ENCODE results near the gene TSPAN18. TPM values are rescaled to one million over a fixed set of nuclear protein-coding genes. Genes with fewer than 3 reads are reported as not detected.

Gene TSPAN18
- total and polyA plus RNA-seq, 10 of the 15 experiments (the other 5 are each of a cell fraction or from before 2014, with no cell fraction given) = 0.02 to 0.77 (median 0.13) TPM; not detected in 1

GRCh38 chr11:44693654-44694119 lies 33.1 kb upstream of the TSPAN18 start:
- ChIA-PET CTCF (no interaction called here), RAD21 (ENCODE audit: unreplicated experiment) (no interaction called here), POLR2A (no interaction called here), SMC1A (ENCODE audit: uncharacterized antibody, unreplicated experiment) (no interaction called here)
- H3K4me2 ChIP-seq (ENCODE audit: control insufficient read depth, insufficient read depth) = no peak overlapping the region
- H3K36me3 ChIP-seq (ENCODE audit: control insufficient read depth in 2 of 2, insufficient read depth in 2 of 2, low read length in 1 of 2) = no peaks in the 10 kb centered on the region
- ATAC-seq (no peak), DNase-seq (ENCODE audit: low read depth, low spot score) (no peak), FAIRE-seq (no peak)
- no peak for TF ChIP-seq NRF1 (conservative IDR thresholded peaks at IDR 0.05; ENCODE audit: low read depth, low read length)
- no peak for TF ChIP-seq ZNF24 (IDR thresholded peaks at IDR 0.05)
- TF ChIP-seq EP300 (IDR thresholded peaks at IDR 0.05; ENCODE audit: borderline replicate concordance in 1 of 2, control insufficient read depth in 1 of 2, low read depth in 2 of 2, low read length in 2 of 2) = no peak
- TF ChIP-seq IRF4 (IDR thresholded peaks at IDR 0.05; ENCODE audit: low read depth, low read length) = no peak
- no peak for TF ChIP-seq PKNOX1 (IDR thresholded peaks at IDR 0.05)
- TF ChIP-seq RAD21 (IDR thresholded peaks at IDR 0.05; ENCODE audit: insufficient read depth, low read depth, low read length) = no peak
- no peak for TF ChIP-seq CREM (IDR thresholded peaks at IDR 0.05; ENCODE audit: low read depth)
- TF ChIP-seq E2F4 (IDR thresholded peaks at IDR 0.05; ENCODE audit: low read depth, low read length) = no peak
- TF ChIP-seq NBN (IDR thresholded peaks at IDR 0.05) = no peak
- TF ChIP-seq EZH2 (IDR thresholded peaks at IDR 0.05; ENCODE audit: borderline replicate concordance, control insufficient read depth, low read depth, low read length) = no peak
- TF ChIP-seq KLF5 (IDR thresholded peaks at IDR 0.05; ENCODE audit: partially characterized antibody) = no peak
- no peaks in the 10 kb centered on the region for H4K20me1 ChIP-seq (ENCODE audit: control insufficient read depth, insufficient read depth)
- in situ Hi-C loops (cut with MboI) (no loop called here), intact Hi-C loops (cut with micrococcal nuclease; ENCODE audit: unreplicated experiment) (no loop called here)
- peaks cover 3% of the 10 kb centered on the region; the same call in 1 of the 2 replicates for H3K4me1 ChIP-seq (ENCODE audit: control insufficient read depth, insufficient read depth, low read length)
- no peaks in the 10 kb centered on the region for H3K79me2 ChIP-seq (ENCODE audit: control insufficient read depth, insufficient read depth, low read length)
- peaks cover 2% of the 10 kb centered on the region; the same call in 1 of the 3 replicates for H3K9me3 ChIP-seq (replicated peaks; ENCODE audit: control insufficient read depth, insufficient read depth, low read length)
- no peak overlapping the region for H2AFZ ChIP-seq (ENCODE audit: control insufficient read depth, low read depth, low read length)
- BruUV-seq (replicated peaks) = no TSS peak
- 62% methylated on average over 7 of the region's 7 CpGs for WGBS (ENCODE audit: insufficient coverage, insufficient replicate concordance, low lambda C conversion rate, missing lambda C conversion rate)
- no peak overlapping the region for H3K9ac ChIP-seq (ENCODE audit: control insufficient read depth, insufficient read depth, low read length)
- H3K27me3 ChIP-seq (replicated peaks in 1 of 2; ENCODE audit: control insufficient read depth in 2 of 2, insufficient read depth in 2 of 2, low read length in 1 of 2) = no peaks in the 10 kb centered on the region
- H3K27ac ChIP-seq (ENCODE audit: control insufficient read depth, insufficient read depth) = no peak overlapping the region
- H3K4me3 ChIP-seq = no peak overlapping the region
